ENCODE measurements around the gene MAP4. TPM values are rescaled to one million over a fixed set of nuclear protein-coding genes. Genes with fewer than 3 reads are reported as not detected.

Gene MAP4
- total and polyA plus RNA-seq, 2 of the 13 experiments (the other 11 are each of a cell fraction or from before 2014, with no cell fraction given) = 33.1 to 38.7 TPM

GRCh38 chr3:48001991-48002390 is 14.2 kb downstream of the MAP4 start:
- H3K79me2 ChIP-seq (ENCODE audit: insufficient read depth, low read length) = peaks cover 13% of the 10 kb centered on the region
- no peak overlapping the region for H3K27ac ChIP-seq (ENCODE audit: extremely low read length, insufficient read depth, low read length)
- ChIA-PET CTCF (ENCODE audit: low intra/inter-chr PET ratio, low total read pairs) (no interaction called here), POLR2A (no interaction called here)
- no peak overlapping the region for H3K4me2 ChIP-seq (ENCODE audit: low read depth, low read length)
- ATAC-seq = no peak
- no peaks in the 10 kb centered on the region for H3K9me3 ChIP-seq (ENCODE audit: low read length)
- H3K4me3 ChIP-seq (replicated peaks in 1 of 3; ENCODE audit: insufficient read depth in 1 of 3, low read depth in 2 of 3, low read length in 3 of 3) = no peak overlapping the region
- WGBS (ENCODE audit: low lambda C conversion rate) = 90% methylated on average over 4 of the region's 4 CpGs
- TF ChIP-seq ZNF496 (CRISPR knock-in tag; IDR thresholded peaks at IDR 0.05; ENCODE audit: insufficient replicate concordance) (no peak), ZBTB46 (CRISPR knock-in tag; IDR thresholded peaks at IDR 0.05; ENCODE audit: borderline replicate concordance) (no peak), TCF7L2 (IDR thresholded peaks at IDR 0.05; ENCODE audit: low read depth, low read length) (no peak), NR1H2 (CRISPR knock-in tag; IDR thresholded peaks at IDR 0.05; ENCODE audit: borderline replicate concordance, low read depth) (no peak), ZNF501 (CRISPR knock-in tag; IDR thresholded peaks at IDR 0.05) (no peak), SCMH1 (CRISPR knock-in tag; IDR thresholded peaks at IDR 0.05; ENCODE audit: borderline replicate concordance) (no peak), HNF1B (CRISPR knock-in tag; IDR thresholded peaks at IDR 0.05) (no peak), ZNF354B (CRISPR knock-in tag; IDR thresholded peaks at IDR 0.05) (no peak), RAD51 (IDR thresholded peaks at IDR 0.05; ENCODE audit: borderline replicate concordance) (no peak), ISL2 (CRISPR knock-in tag; IDR thresholded peaks at IDR 0.05) (no peak), RNF219 (CRISPR knock-in tag; IDR thresholded peaks at IDR 0.05) (no peak), MYNN (CRISPR knock-in tag; IDR thresholded peaks at IDR 0.05; ENCODE audit: low read depth) (no peak), NR2F2 (IDR thresholded peaks at IDR 0.05; ENCODE audit: borderline replicate concordance, low read depth) (no peak), SALL2 (CRISPR knock-in tag; IDR thresholded peaks at IDR 0.05) (no peak), XBP1 (CRISPR knock-in tag; IDR thresholded peaks at IDR 0.05) (no peak), ZNF30 (CRISPR knock-in tag; IDR thresholded peaks at IDR 0.05) (no peak), REXO4 (CRISPR knock-in tag; IDR thresholded peaks at IDR 0.05; ENCODE audit: borderline replicate concordance) (no peak), ZNF224 (CRISPR knock-in tag; IDR thresholded peaks at IDR 0.05) (no peak), ZNF792 (CRISPR knock-in tag; IDR thresholded peaks at IDR 0.05) (no peak)
- H4K20me1 ChIP-seq (ENCODE audit: insufficient read depth, low read length) = peaks cover 8% of the 10 kb centered on the region
- H2AFZ ChIP-seq (ENCODE audit: low read length) = no peak overlapping the region
- no peaks in the 10 kb centered on the region for H3K27me3 ChIP-seq (ENCODE audit: control insufficient read depth in 1 of 2, insufficient read depth in 2 of 2, low read length in 2 of 2)
- FAIRE-seq = no peak
- in situ Hi-C loops (cut with HindIII; ENCODE audit: extremely low pct_ligation_motif_present, low pct_unique_long_range_greater_than_20kb) = no loop called here
- H3K36me3 ChIP-seq (replicated peaks in 1 of 2; ENCODE audit: control insufficient read depth in 1 of 2, insufficient read depth in 2 of 2, low read length in 2 of 2) = peaks cover 2 to 14% of the 10 kb centered on the region in 2 experiments; a peak in 3 of 5 replicates
- BruUV-seq (replicated peaks) = no TSS peak
- DNase-seq (ENCODE audit: low spot score) = no peak
- intact Hi-C loops (cut with micrococcal nuclease; ENCODE audit: unreplicated experiment) = no loop called here
- peaks cover 14% of the 10 kb centered on the region for H3K4me1 ChIP-seq (ENCODE audit: insufficient read depth, low read length)
- H3K9ac ChIP-seq (ENCODE audit: insufficient read depth, low read depth, low read length) = no peak overlapping the region
